ENCODE results near the gene TREML4. TPM values are rescaled to one million over a fixed set of nuclear protein-coding genes. Genes with fewer than 3 reads are reported as not detected.

TREML4 gene
- total and polyA plus RNA-seq, 9 of the 15 experiments (the other 6 are each of a cell fraction or from before 2014, with no cell fraction given) = not detected

DNA sequence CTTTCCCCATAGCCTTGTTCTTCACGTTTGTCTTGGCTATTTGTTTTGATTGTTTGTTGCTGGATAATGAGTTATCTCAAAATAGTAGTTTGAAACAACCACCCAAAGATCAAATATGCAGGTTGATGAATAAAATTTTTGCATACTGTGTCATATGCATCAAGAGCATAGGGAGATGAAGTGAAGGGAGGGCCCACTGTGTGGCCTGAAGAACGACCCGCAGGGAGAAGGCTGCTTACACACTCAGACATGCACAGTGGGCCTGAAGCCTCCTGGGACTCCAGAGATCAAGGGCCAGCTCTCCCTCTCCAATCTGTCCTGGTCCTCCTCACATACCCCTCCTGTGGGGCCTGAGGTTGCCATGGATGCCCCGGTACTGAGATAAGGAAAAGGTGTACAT is 49.0 kb upstream of the TREML4 start:
- Histone ChIP-seq H3K4me1 (replicated peaks in 1 of 2; ENCODE audit: control insufficient read depth in 2 of 2, insufficient read depth in 2 of 2, low read length in 2 of 2) (peaks cover 0 to 4% of the 10 kb centered on the region in 2 experiments; a peak in 3 of 5 replicates), H3K9me1 (ENCODE audit: control insufficient read depth, insufficient read depth, low read length) (no peaks in the 10 kb centered on the region), H3K4me2 (ENCODE audit: insufficient read depth, low read length) (no peak overlapping the region), H4K20me1 (replicated peaks; ENCODE audit: control insufficient read depth, insufficient read depth, low read length) (no peaks in the 10 kb centered on the region; the same call in 1 of the 2 replicates), H2AFZ (ENCODE audit: low read depth, low read length) (no peak overlapping the region), H3K36me3 (ENCODE audit: control insufficient read depth, insufficient read depth, low read length) (no peaks in the 10 kb centered on the region), H3K79me2 (ENCODE audit: control insufficient read depth, insufficient read depth, low read length) (no peaks in the 10 kb centered on the region), H3K27ac (ENCODE audit: extremely low read depth, low read depth, low read length) (no peak overlapping the region), H3K9ac (ENCODE audit: insufficient read depth in 1 of 2, low read depth in 2 of 2, low read length in 2 of 2) (no peak overlapping the region), H3K9me3 (replicated peaks; ENCODE audit: control insufficient read depth, insufficient read depth, low read depth, low read length) (no peaks in the 10 kb centered on the region), H3K4me3 (no peak overlapping the region), H3K27me3 (ENCODE audit: control insufficient read depth in 2 of 2, insufficient read depth in 2 of 2, low read length in 2 of 2) (peaks cover 4 to 14% of the 10 kb centered on the region in 2 experiments; a peak in 3 of 5 replicates)
- DNase-seq (ENCODE audit: extremely low read depth in 1 of 4, low spot score in 3 of 4) = no peak
- FAIRE-seq = no peak
- 6% methylated on average over 4 of the region's 4 CpGs for WGBS (ENCODE audit: insufficient coverage, low coverage, missing lambda C conversion rate)
- intact Hi-C loops (cut with micrococcal nuclease) = no loop called here
- POLR2A ChIA-PET = interaction anchor here (1.2 kb wide), 1 partner anchor 10 kb away, joined by 3 read pairs; no protein-coding TSS in a partner anchor
- no peak for ATAC-seq
- in situ Hi-C loops (cut with MboI) = no loop called here
- TF ChIP-seq CBFA2T3 (IDR thresholded peaks at IDR 0.05) = no peak
- TF ChIP-seq ZKSCAN1 (IDR thresholded peaks at IDR 0.05; ENCODE audit: low read depth, low read length) = no peak
- TF ChIP-seq NCOR1 (IDR thresholded peaks at IDR 0.05) = no peak
- no peak for TF ChIP-seq PRPF4 (IDR thresholded peaks at IDR 0.05; ENCODE audit: insufficient read depth, low read depth, low read length, poor library complexity, severe bottlenecking)
- TF ChIP-seq ESRRB (CRISPR knock-in tag; IDR thresholded peaks at IDR 0.05; ENCODE audit: borderline replicate concordance) = no peak
- no peak for TF ChIP-seq ZNF12 (CRISPR knock-in tag; IDR thresholded peaks at IDR 0.05)
- no peak for TF ChIP-seq ETV5 (CRISPR knock-in tag; IDR thresholded peaks at IDR 0.05; ENCODE audit: low read depth)
- TF ChIP-seq, protein P1, sequence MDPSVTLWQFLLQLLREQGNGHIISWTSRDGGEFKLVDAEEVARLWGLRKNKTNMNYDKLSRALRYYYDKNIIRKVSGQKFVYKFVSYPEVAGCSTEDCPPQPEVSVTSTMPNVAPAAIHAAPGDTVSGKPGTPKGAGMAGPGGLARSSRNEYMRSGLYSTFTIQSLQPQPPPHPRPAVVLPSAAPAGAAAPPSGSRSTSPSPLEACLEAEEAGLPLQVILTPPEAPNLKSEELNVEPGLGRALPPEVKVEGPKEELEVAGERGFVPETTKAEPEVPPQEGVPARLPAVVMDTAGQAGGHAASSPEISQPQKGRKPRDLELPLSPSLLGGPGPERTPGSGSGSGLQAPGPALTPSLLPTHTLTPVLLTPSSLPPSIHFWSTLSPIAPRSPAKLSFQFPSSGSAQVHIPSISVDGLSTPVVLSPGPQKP (CRISPR knock-in tag; IDR thresholded peaks at IDR 0.05) = no peak
- TF ChIP-seq CXXC5 (CRISPR knock-in tag; IDR thresholded peaks at IDR 0.05) = no peak
- TF ChIP-seq NFATC3 (IDR thresholded peaks at IDR 0.05) = no peak
- no peak for TF ChIP-seq TAF15 (IDR thresholded peaks at IDR 0.05; ENCODE audit: low read depth, low read length)
- TF ChIP-seq BCL6 (CRISPR knock-in tag; IDR thresholded peaks at IDR 0.05) = no peak
- TF ChIP-seq CBX2 (IDR thresholded peaks at IDR 0.05; ENCODE audit: insufficient read depth, low read length, poor library complexity, severe bottlenecking) = no peak
- no peak for TF ChIP-seq MCM2 (IDR thresholded peaks at IDR 0.05; ENCODE audit: low read depth)
- TF ChIP-seq, protein P2, sequence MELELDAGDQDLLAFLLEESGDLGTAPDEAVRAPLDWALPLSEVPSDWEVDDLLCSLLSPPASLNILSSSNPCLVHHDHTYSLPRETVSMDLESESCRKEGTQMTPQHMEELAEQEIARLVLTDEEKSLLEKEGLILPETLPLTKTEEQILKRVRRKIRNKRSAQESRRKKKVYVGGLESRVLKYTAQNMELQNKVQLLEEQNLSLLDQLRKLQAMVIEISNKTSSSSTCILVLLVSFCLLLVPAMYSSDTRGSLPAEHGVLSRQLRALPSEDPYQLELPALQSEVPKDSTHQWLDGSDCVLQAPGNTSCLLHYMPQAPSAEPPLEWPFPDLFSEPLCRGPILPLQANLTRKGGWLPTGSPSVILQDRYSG (tag; conservative IDR thresholded peaks at IDR 0.05; ENCODE audit: low read depth) = no peak
- no peak for TF ChIP-seq SRSF1 (IDR thresholded peaks at IDR 0.05; ENCODE audit: low read depth, low read length)
- no peak for TF ChIP-seq ZZZ3 (IDR thresholded peaks at IDR 0.05)
- TF ChIP-seq POU5F1 (IDR thresholded peaks at IDR 0.05; ENCODE audit: borderline replicate concordance, low read depth, low read length, partially characterized antibody) = no peak
- TF ChIP-seq, protein P3, sequence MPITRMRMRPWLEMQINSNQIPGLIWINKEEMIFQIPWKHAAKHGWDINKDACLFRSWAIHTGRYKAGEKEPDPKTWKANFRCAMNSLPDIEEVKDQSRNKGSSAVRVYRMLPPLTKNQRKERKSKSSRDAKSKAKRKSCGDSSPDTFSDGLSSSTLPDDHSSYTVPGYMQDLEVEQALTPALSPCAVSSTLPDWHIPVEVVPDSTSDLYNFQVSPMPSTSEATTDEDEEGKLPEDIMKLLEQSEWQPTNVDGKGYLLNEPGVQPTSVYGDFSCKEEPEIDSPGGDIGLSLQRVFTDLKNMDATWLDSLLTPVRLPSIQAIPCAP (CRISPR knock-in tag; IDR thresholded peaks at IDR 0.05; ENCODE audit: borderline replicate concordance) = no peak
- CTCF ChIA-PET (ENCODE audit: low intra/inter-chr PET ratio) = no interaction called here
- BruUV-seq (replicated peaks) = no TSS peak
